ENCODE data around the gene BPIFB1. TPM values are rescaled to one million over a fixed set of nuclear protein-coding genes. Genes with fewer than 3 reads are reported as not detected.

BPIFB1 gene
- total and polyA plus RNA-seq, 2 of the 13 experiments (the other 11 are each of a cell fraction or from before 2014, with no cell fraction given) = 0.82 to 4.4 TPM

GRCh38 chr20:33353013-33353402 lies 70.0 kb downstream of the BPIFB1 start:
- POLR2A ChIA-PET = no interaction called here
- H4K20me1 ChIP-seq (ENCODE audit: insufficient read depth, low read length) = no peaks in the 10 kb centered on the region
- peaks cover 2 to 9% of the 10 kb centered on the region in 2 experiments; a peak in 3 of 5 replicates for H3K36me3 ChIP-seq (replicated peaks in 1 of 2; ENCODE audit: control insufficient read depth in 1 of 2, insufficient read depth in 2 of 2, low read length in 2 of 2)
- in situ Hi-C loops (cut with HindIII; ENCODE audit: extremely low pct_ligation_motif_present, low pct_unique_long_range_greater_than_20kb) (no loop called here), intact Hi-C loops (cut with micrococcal nuclease; ENCODE audit: unreplicated experiment) (no loop called here)
- H3K4me3 ChIP-seq (replicated peaks in 1 of 3; ENCODE audit: insufficient read depth in 1 of 3, low read depth in 2 of 3, low read length in 3 of 3) = no peak overlapping the region
- H3K27me3 ChIP-seq (ENCODE audit: control insufficient read depth in 1 of 2, insufficient read depth in 2 of 2, low read length in 2 of 2) = no peaks in the 10 kb centered on the region
- no peak overlapping the region for H3K9ac ChIP-seq (ENCODE audit: insufficient read depth, low read depth, low read length)
- H3K9me3 ChIP-seq (ENCODE audit: low read length) = no peaks in the 10 kb centered on the region
- FAIRE-seq (no peak), ATAC-seq (no peak), DNase-seq (ENCODE audit: low spot score) (no peak)
- no peak overlapping the region for H3K27ac ChIP-seq (ENCODE audit: extremely low read length, insufficient read depth, low read length)
- H3K79me2 ChIP-seq (ENCODE audit: insufficient read depth, low read length) = no peaks in the 10 kb centered on the region
- no TSS peak for BruUV-seq (replicated peaks)
- H3K4me2 ChIP-seq (ENCODE audit: low read depth, low read length) = no peak overlapping the region
- WGBS (ENCODE audit: low lambda C conversion rate) = 91% methylated on average over 4 of the region's 4 CpGs
- TF ChIP-seq CEBPB (IDR thresholded peaks at IDR 0.05; ENCODE audit: borderline replicate concordance, low read depth, low read length) (peak; percentile 54), PHF20 (CRISPR knock-in tag; IDR thresholded peaks at IDR 0.05) (no peak), ATF7 (IDR thresholded peaks at IDR 0.05) (peak; percentile 78), ATF7 (CRISPR knock-in tag; IDR thresholded peaks at IDR 0.05) (no peak), ZNF770 (CRISPR knock-in tag; IDR thresholded peaks at IDR 0.05) (peak; percentile 92), ETV6 (CRISPR knock-in tag; conservative IDR thresholded peaks at IDR 0.05) (0 out of 2 replicates have a peak, but pooled peaks have one; percentile 29), CEBPG (CRISPR knock-in tag; IDR thresholded peaks at IDR 0.05) (peak; percentile 17; the same call in 1 of the 2 replicates)
- peaks cover 10% of the 10 kb centered on the region for H3K4me1 ChIP-seq (ENCODE audit: insufficient read depth, low read length)
- CTCF ChIA-PET (ENCODE audit: low intra/inter-chr PET ratio, low total read pairs) = no interaction called here
- H2AFZ ChIP-seq (ENCODE audit: low read length) = no peak overlapping the region

Other genes starting within 250 kb of the BPIFB1 start
- gene BPIFB3, start 229.3 kb upstream of the BPIFB1 start, total RNA-seq (2016; rRNA removed; fragmentation: Illumina TruSeq; extraction: Trizol) = not detected in 2 replicates
- 0.09 TPM in 1 of 2 replicates, not detected in the other for gene BPIFB3, start 229.3 kb upstream of the BPIFB1 start, polyA plus RNA-seq (2011; rRNA removed)
- not detected in 2 replicates for gene BPIFB4, start 203.6 kb upstream of the BPIFB1 start, total RNA-seq (2016; rRNA removed; fragmentation: Illumina TruSeq; extraction: Trizol)
- 0.09 and 0.13 TPM in 2 replicates for gene BPIFB4, start 203.6 kb upstream of the BPIFB1 start, polyA plus RNA-seq (2011; rRNA removed)
- not detected in 2 replicates for gene BPIFA2, start 115.1 kb upstream of the BPIFB1 start, total RNA-seq (2016; rRNA removed; fragmentation: Illumina TruSeq; extraction: Trizol)
- gene BPIFA2, start 115.1 kb upstream of the BPIFB1 start, polyA plus RNA-seq (2011; rRNA removed) = not detected in 2 replicates
- not detected in 2 replicates for gene BPIFA3, start 65.9 kb upstream of the BPIFB1 start, total RNA-seq (2016; rRNA removed; fragmentation: Illumina TruSeq; extraction: Trizol)
- gene BPIFA3, start 65.9 kb upstream of the BPIFB1 start, polyA plus RNA-seq (2011; rRNA removed) = not detected in 2 replicates
- not detected in 2 replicates for gene BPIFA1, start 47.2 kb upstream of the BPIFB1 start, total RNA-seq (2016; rRNA removed; fragmentation: Illumina TruSeq; extraction: Trizol)
- gene BPIFA1, start 47.2 kb upstream of the BPIFB1 start, polyA plus RNA-seq (2011; rRNA removed) = not detected in 2 replicates
- 98.2 and 104 TPM in 2 replicates for gene CDK5RAP1, start 118.3 kb downstream of the BPIFB1 start, total RNA-seq (2016; rRNA removed; fragmentation: Illumina TruSeq; extraction: Trizol)
- 52.9 and 53.6 TPM in 2 replicates for gene CDK5RAP1, start 118.3 kb downstream of the BPIFB1 start, polyA plus RNA-seq (2011; rRNA removed)
- gene SNTA1, start 160.5 kb downstream of the BPIFB1 start, total RNA-seq (2016; rRNA removed; fragmentation: Illumina TruSeq; extraction: Trizol) = 14.8 and 16.4 TPM in 2 replicates
- 18.3 and 21.2 TPM in 2 replicates for gene SNTA1, start 160.5 kb downstream of the BPIFB1 start, polyA plus RNA-seq (2011; rRNA removed)
- 6.3 and 7.3 TPM in 2 replicates for gene CBFA2T2, start 206.9 kb downstream of the BPIFB1 start, total RNA-seq (2016; rRNA removed; fragmentation: Illumina TruSeq; extraction: Trizol)
- 20.8 and 21.2 TPM in 2 replicates for gene CBFA2T2, start 206.9 kb downstream of the BPIFB1 start, polyA plus RNA-seq (2011; rRNA removed)

Measured in HepG2 (cell line).